ENCODE measurements around the gene GFPT1. TPM values are rescaled to one million over a fixed set of nuclear protein-coding genes. Genes with fewer than 3 reads are reported as not detected.

The GFPT1 gene
- total and polyA plus RNA-seq, 2 experiments from 2014 or later, result 60.8 to 62.0 TPM

- H2AFZ ChIP-seq, result peak overlapping the region; percentile 81
- no peaks in the 10 kb centered on the region for H3K27me3 ChIP-seq (ENCODE audit: insufficient read depth)
- DNase-seq (ENCODE audit: low spot score) (no peak), ATAC-seq (no peak)
- no peaks in the 10 kb centered on the region for H3K27me3 Mint-ChIP-seq (ENCODE audit: insufficient read depth, low read depth, poor library complexity)
- no peak overlapping the region for H3K27ac Mint-ChIP-seq
- peaks cover 22% of the 10 kb centered on the region for H3K4me1 ChIP-seq (ENCODE audit: insufficient read depth)
- no peaks in the 10 kb centered on the region; the same call in 2 of the 3 replicates for H3K9me3 Mint-ChIP-seq
- TF ChIP-seq NANOG (IDR thresholded peaks at IDR 0.05; ENCODE audit: borderline replicate concordance) (no peak), ZNF114 (CRISPR knock-in tag; IDR thresholded peaks at IDR 0.05) (no peak), ZNF331 (CRISPR knock-in tag; IDR thresholded peaks at IDR 0.05; ENCODE audit: low read depth) (no peak), POLR2AphosphoS5 (IDR thresholded peaks at IDR 0.05; ENCODE audit: low read depth) (no peak), CTCF (conservative IDR thresholded peaks at IDR 0.05; ENCODE audit: low read depth in 2 of 2) (no peak), EZH2phosphoT487 (IDR thresholded peaks at IDR 0.05; ENCODE audit: unreplicated experiment) (no peak), EZH2 (IDR thresholded peaks at IDR 0.05; ENCODE audit: low read depth, unreplicated experiment) (no peak), STAT1 (IDR thresholded peaks at IDR 0.05; ENCODE audit: unreplicated experiment) (no peak), JUNB (IDR thresholded peaks at IDR 0.05; ENCODE audit: unreplicated experiment) (no peak)
- TF ChIP-seq, protein P1, sequence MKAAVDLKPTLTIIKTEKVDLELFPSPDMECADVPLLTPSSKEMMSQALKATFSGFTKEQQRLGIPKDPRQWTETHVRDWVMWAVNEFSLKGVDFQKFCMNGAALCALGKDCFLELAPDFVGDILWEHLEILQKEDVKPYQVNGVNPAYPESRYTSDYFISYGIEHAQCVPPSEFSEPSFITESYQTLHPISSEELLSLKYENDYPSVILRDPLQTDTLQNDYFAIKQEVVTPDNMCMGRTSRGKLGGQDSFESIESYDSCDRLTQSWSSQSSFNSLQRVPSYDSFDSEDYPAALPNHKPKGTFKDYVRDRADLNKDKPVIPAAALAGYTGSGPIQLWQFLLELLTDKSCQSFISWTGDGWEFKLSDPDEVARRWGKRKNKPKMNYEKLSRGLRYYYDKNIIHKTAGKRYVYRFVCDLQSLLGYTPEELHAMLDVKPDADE (IDR thresholded peaks at IDR 0.05), result no peak
- TF ChIP-seq, protein P2, sequence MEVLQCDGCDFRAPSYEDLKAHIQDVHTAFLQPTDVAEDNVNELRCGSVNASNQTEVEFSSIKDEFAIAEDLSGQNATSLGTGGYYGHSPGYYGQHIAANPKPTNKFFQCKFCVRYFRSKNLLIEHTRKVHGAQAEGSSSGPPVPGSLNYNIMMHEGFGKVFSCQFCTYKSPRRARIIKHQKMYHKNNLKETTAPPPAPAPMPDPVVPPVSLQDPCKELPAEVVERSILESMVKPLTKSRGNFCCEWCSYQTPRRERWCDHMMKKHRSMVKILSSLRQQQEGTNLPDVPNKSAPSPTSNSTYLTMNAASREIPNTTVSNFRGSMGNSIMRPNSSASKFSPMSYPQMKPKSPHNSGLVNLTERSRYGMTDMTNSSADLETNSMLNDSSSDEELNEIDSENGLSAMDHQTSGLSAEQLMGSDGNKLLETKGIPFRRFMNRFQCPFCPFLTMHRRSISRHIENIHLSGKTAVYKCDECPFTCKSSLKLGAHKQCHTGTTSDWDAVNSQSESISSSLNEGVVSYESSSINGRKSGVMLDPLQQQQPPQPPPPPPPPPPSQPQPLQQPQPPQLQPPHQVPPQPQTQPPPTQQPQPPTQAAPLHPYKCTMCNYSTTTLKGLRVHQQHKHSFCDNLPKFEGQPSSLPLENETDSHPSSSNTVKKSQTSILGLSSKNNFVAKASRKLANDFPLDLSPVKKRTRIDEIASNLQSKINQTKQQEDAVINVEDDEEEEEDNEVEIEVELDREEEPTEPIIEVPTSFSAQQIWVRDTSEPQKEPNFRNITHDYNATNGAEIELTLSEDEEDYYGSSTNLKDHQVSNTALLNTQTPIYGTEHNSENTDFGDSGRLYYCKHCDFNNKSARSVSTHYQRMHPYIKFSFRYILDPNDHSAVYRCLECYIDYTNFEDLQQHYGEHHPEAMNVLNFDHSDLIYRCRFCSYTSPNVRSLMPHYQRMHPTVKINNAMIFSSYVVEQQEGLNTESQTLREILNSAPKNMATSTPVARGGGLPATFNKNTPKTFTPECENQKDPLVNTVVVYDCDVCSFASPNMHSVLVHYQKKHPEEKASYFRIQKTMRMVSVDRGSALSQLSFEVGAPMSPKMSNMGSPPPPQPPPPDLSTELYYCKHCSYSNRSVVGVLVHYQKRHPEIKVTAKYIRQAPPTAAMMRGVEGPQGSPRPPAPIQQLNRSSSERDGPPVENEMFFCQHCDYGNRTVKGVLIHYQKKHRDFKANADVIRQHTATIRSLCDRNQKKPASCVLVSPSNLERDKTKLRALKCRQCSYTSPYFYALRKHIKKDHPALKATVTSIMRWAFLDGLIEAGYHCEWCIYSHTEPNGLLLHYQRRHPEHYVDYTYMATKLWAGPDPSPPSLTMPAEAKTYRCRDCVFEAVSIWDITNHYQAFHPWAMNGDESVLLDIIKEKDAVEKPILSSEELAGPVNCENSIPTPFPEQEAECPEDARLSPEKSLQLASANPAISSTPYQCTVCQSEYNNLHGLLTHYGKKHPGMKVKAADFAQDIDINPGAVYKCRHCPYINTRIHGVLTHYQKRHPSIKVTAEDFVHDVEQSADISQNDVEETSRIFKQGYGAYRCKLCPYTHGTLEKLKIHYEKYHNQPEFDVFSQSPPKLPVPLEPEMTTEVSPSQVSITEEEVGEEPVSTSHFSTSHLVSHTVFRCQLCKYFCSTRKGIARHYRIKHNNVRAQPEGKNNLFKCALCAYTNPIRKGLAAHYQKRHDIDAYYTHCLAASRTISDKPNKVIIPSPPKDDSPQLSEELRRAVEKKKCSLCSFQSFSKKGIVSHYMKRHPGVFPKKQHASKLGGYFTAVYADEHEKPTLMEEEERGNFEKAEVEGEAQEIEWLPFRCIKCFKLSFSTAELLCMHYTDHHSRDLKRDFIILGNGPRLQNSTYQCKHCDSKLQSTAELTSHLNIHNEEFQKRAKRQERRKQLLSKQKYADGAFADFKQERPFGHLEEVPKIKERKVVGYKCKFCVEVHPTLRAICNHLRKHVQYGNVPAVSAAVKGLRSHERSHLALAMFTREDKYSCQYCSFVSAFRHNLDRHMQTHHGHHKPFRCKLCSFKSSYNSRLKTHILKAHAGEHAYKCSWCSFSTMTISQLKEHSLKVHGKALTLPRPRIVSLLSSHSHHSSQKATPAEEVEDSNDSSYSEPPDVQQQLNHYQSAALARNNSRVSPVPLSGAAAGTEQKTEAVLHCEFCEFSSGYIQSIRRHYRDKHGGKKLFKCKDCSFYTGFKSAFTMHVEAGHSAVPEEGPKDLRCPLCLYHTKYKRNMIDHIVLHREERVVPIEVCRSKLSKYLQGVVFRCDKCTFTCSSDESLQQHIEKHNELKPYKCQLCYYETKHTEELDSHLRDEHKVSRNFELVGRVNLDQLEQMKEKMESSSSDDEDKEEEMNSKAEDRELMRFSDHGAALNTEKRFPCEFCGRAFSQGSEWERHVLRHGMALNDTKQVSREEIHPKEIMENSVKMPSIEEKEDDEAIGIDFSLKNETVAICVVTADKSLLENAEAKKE (CRISPR knock-in tag; IDR thresholded peaks at IDR 0.05), result no peak
- peak overlapping the region; percentile 88 for H3K4me2 ChIP-seq
- peaks cover 26% of the 10 kb centered on the region for H3K4me1 Mint-ChIP-seq
- no peaks in the 10 kb centered on the region; the same call in 2 of the 3 replicates for H3K36me3 Mint-ChIP-seq (ENCODE audit: low read depth)
- H3F3A ChIP-seq (replicated peaks; ENCODE audit: low read depth), result no peaks in the 10 kb centered on the region; the same call in 1 of the 2 replicates
- peak overlapping the region; percentile 93 for H3K4me3 Mint-ChIP-seq
- H3K36me3 ChIP-seq (ENCODE audit: insufficient read depth), result no peaks in the 10 kb centered on the region
- H3K27ac ChIP-seq (ENCODE audit: low read depth), result peak overlapping the region; percentile 41; the same call in 1 of the 2 replicates
- no peaks in the 10 kb centered on the region for H3K9me2 ChIP-seq (ENCODE audit: insufficient read depth)
- H4K20me1 ChIP-seq (replicated peaks; ENCODE audit: insufficient read depth), result peaks cover 15% of the 10 kb centered on the region
- H3K79me2 ChIP-seq (replicated peaks; ENCODE audit: insufficient read depth), result peaks cover 53% of the 10 kb centered on the region
- peak overlapping the region; percentile 85 for H3K4me3 ChIP-seq
These were observed 667 bp downstream of the GFPT1 start for GRCh38 chr2:69386360-69386759.

Data from GM23338 (cell line).